Breast epithelium (tissue), 3 donors: ENCODE data around the gene TSEN15.

ENCODE experiments used
- CTCF ChIP-seq, 3 donors: fragments of 450-650 bp; IDR thresholded peaks; one replicate each; pipeline ENCODE4 v1.5.1; 2016 to 2017; ENCODE audit warnings: antibody characterized with exemption in 3 of 3, mild to moderate bottlenecking in 3 of 3, moderate library complexity in 3 of 3
- POLR2A ChIP-seq: fragments of 450-650 bp; IDR thresholded peaks from one replicate; pipeline ENCODE4 v1.6.1; 2016; ENCODE audit warnings: antibody characterized with exemption, mild to moderate bottlenecking, moderate library complexity

- no peak for TF ChIP-seq POLR2A
- TF ChIP-seq CTCF (IDR thresholded peaks at IDR 0.05), result no peak
Observed at GRCh38 chr1:184049836-184050468, 1.6 kb upstream of the TSEN15 start.
